HepG2 (cell line): ENCODE results near the gene NPB. TPM values are rescaled to one million over a fixed set of nuclear protein-coding genes. Genes with fewer than 3 reads are reported as not detected.

Source experiments
- CENPX ChIP-seq: sonication (generic); formaldehyde crosslinking; IDR thresholded peaks from 2 replicates; pipeline ENCODE4 v1.9.0; 2021; ENCODE audit warnings: mild to moderate bottlenecking, missing genetic modification reagents, moderate library complexity
- ELF4 ChIP-seq: sonication (generic); formaldehyde crosslinking; IDR thresholded peaks from 2 replicates; pipeline ENCODE4 v1.5.0; 2020; ENCODE audit warnings: missing genetic modification reagents, mild to moderate bottlenecking, moderate library complexity, borderline replicate concordance
- ETS1 ChIP-seq: sonication (generic); formaldehyde crosslinking; IDR thresholded peaks from 2 replicates; pipeline ENCODE4 v1.4.0; 2020; ENCODE audit warnings: missing genetic modification reagents
- HDAC2 ChIP-seq: sonication (generic); formaldehyde crosslinking; IDR thresholded peaks from 2 replicates; pipeline ENCODE4 v1.4.0; 2020; ENCODE audit warnings: missing genetic modification reagents
- HNRNPUL1 ChIP-seq: fragments of 200-400 bp; formaldehyde crosslinking; IDR thresholded peaks from 2 replicates; pipeline ENCODE4 v1.6.1; 2017; ENCODE audit warnings: low read depth, mild to moderate bottlenecking, low read length, moderate library complexity
- LCORL ChIP-seq, 2 experiments: fragments of 450-650 bp in 1 of 2; sonication (generic) in 1 of 2; formaldehyde crosslinking in 1 of 2; IDR thresholded peaks; 2 replicates each; pipeline versions ENCODE4 v1.5.0 to v1.6.1; 2017 to 2020; ENCODE audit warnings: antibody characterized with exemption in 1 of 2, missing genetic modification reagents in 1 of 2
- MLLT10 ChIP-seq: sonication (generic); formaldehyde crosslinking; IDR thresholded peaks from 2 replicates; pipeline ENCODE4 v1.4.0; 2020; ENCODE audit warnings: missing genetic modification reagents
- NAIF1 ChIP-seq: sonication (generic); formaldehyde crosslinking; IDR thresholded peaks from 2 replicates; pipeline ENCODE4 v1.5.0; 2020; ENCODE audit warnings: mild to moderate bottlenecking, missing genetic modification reagents, borderline replicate concordance
- SALL2 ChIP-seq: sonication (generic); formaldehyde crosslinking; IDR thresholded peaks from 2 replicates; pipeline ENCODE4 v1.8.1; 2023; ENCODE audit warnings: mild to moderate bottlenecking, missing genetic modification reagents, inconsistent platforms
- SMC3 ChIP-seq: IDR thresholded peaks from 2 replicates; pipeline ENCODE4 v1.6.1; 2011; ENCODE audit warnings: low read length, improper control_type of control experiment
- SPEN ChIP-seq: sonication (generic); formaldehyde crosslinking; IDR thresholded peaks from 2 replicates; pipeline ENCODE4 v1.5.1; 2020; ENCODE audit warnings: low read depth, mild to moderate bottlenecking, missing genetic modification reagents
- ZNF234 ChIP-seq: sonication (generic); formaldehyde crosslinking; conservative IDR thresholded peaks from 2 replicates; pipeline ENCODE4 v1.5.1; 2020; ENCODE audit warnings: mild to moderate bottlenecking, missing genetic modification reagents
- ZNF263 ChIP-seq: sonication (generic); formaldehyde crosslinking; IDR thresholded peaks from 2 replicates; pipeline ENCODE4 v1.4.0; 2020; ENCODE audit warnings: missing genetic modification reagents
- ZNF335 ChIP-seq: sonication (generic); formaldehyde crosslinking; IDR thresholded peaks from 2 replicates; pipeline ENCODE4 v1.4.0; 2020; ENCODE audit warnings: missing genetic modification reagents
- ZNF343 ChIP-seq: sonication (generic); formaldehyde crosslinking; IDR thresholded peaks from 2 replicates; pipeline ENCODE4 v1.4.0; 2020; ENCODE audit warnings: mild to moderate bottlenecking, missing genetic modification reagents
- ZNF362 ChIP-seq: sonication (generic); formaldehyde crosslinking; IDR thresholded peaks from 2 replicates; pipeline ENCODE4 v1.4.0; 2020; ENCODE audit warnings: missing genetic modification reagents, mild to moderate bottlenecking, borderline replicate concordance
- ZNF431 ChIP-seq: sonication (generic); formaldehyde crosslinking; IDR thresholded peaks from 2 replicates; pipeline ENCODE4 v1.9.0; 2022; ENCODE audit warnings: missing genetic modification reagents, low read depth, mild to moderate bottlenecking, borderline replicate concordance
- ZNF468 ChIP-seq: sonication (generic); formaldehyde crosslinking; IDR thresholded peaks from 2 replicates; pipeline ENCODE4 v1.8.0; 2022; ENCODE audit warnings: mild to moderate bottlenecking, moderate library complexity, missing genetic modification reagents
- ZNF749 ChIP-seq: sonication (generic); formaldehyde crosslinking; IDR thresholded peaks from 2 replicates; pipeline ENCODE4 v1.8.0; 2022; ENCODE audit warnings: mild to moderate bottlenecking, missing genetic modification reagents, moderate library complexity, borderline replicate concordance
- ZNF75D ChIP-seq: sonication (generic); formaldehyde crosslinking; IDR thresholded peaks from 2 replicates; pipeline ENCODE4 v1.8.1; 2023; ENCODE audit warnings: missing genetic modification reagents, mild to moderate bottlenecking, borderline replicate concordance
- ZSCAN22 ChIP-seq: sonication (generic); formaldehyde crosslinking; IDR thresholded peaks from 2 replicates; pipeline ENCODE4 v1.4.0; 2020; ENCODE audit warnings: mild to moderate bottlenecking, missing genetic modification reagents
- ZSCAN31 ChIP-seq: sonication (generic); formaldehyde crosslinking; IDR thresholded peaks from 2 replicates; pipeline ENCODE4 v1.5.0; 2020; ENCODE audit warnings: low read depth, mild to moderate bottlenecking, missing genetic modification reagents
- polyA plus RNA-seq, 8 experiments: library from polyadenylated mRNA; depleted of rRNA in 3 of 8; stranded (reverse) in 7 of 8; unstranded in 1 of 8; fragments of >200 nt; fragmentation: Illumina TruSeq in 4 of 8; extraction: Trizol in 4 of 8; gene quantifications; 2 replicates each; pipeline versions ENCODE4 v1.2.1 to v1.2.3, GENCODE V29; 2011 to 2016; ENCODE audit warnings: low read depth in 4 of 8, missing spikeins in 1 of 8, mixed read lengths in 1 of 8; ENCODE audit not compliant: insufficient read depth in 1 of 8
- total RNA-seq, 5 experiments: library from RNA; depleted of rRNA; stranded (reverse); fragments of >200 nt; fragmentation: Illumina TruSeq; extraction: Trizol; gene quantifications; 2 replicates each; pipeline ENCODE4 v1.2.3, GENCODE V29; 2016; ENCODE audit warnings: low read depth in 1 of 5
- TF ChIP-seq, protein P1 (sequence below): sonication (generic); formaldehyde crosslinking; IDR thresholded peaks from 2 replicates; pipeline ENCODE4 v1.5.0; 2020; ENCODE audit warnings: mild to moderate bottlenecking, missing genetic modification reagents, moderate library complexity
- TF ChIP-seq, protein P2 (sequence below): sonication (generic); formaldehyde crosslinking; IDR thresholded peaks from 2 replicates; pipeline ENCODE4 v1.4.0; 2020; ENCODE audit warnings: missing genetic modification reagents

The NPB gene
- total and polyA plus RNA-seq, 2 of the 13 experiments (the other 11 are each of a cell fraction or from before 2014, with no cell fraction given): 0.11 to 0.93 TPM

DNA sequence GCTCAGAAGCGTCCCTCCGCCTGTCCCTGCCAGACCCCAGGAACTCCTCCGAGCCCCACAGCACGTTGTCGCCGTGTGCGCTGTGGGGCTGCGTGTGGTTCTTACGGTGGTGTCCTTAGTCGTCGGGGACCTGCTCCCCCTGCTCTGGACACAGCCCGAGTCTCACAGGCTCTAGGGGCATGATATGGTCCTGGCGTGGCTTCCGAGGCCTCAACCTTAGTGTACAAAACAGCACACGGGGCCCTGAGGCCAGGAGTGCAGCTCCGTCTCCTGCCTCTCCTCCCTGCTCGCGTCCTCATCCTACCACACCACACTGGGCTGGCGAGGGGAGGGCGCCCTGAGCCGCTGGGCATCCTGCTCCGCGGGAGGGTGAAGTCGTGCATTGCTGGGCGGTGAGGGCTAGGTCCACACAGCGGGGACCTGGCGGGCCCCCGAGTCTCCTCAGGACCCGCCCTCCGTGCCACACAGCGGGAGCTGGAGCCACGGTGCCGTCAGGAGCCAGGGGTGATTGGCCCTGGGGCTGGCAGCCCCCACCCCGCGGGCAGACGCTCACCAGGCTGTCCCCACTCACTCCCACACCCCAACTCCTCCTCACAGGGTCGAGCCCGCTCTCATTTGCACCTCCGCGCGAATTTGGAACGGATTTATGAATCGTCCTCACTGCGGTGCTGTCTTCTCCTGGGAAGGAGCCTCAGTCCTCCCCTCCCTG is 26.7 kb downstream of the NPB start (continued):
- TF ChIP-seq ZSCAN22 (CRISPR knock-in tag): no peak
- TF ChIP-seq ZNF75D (CRISPR knock-in tag): no peak
- TF ChIP-seq, protein P1, sequence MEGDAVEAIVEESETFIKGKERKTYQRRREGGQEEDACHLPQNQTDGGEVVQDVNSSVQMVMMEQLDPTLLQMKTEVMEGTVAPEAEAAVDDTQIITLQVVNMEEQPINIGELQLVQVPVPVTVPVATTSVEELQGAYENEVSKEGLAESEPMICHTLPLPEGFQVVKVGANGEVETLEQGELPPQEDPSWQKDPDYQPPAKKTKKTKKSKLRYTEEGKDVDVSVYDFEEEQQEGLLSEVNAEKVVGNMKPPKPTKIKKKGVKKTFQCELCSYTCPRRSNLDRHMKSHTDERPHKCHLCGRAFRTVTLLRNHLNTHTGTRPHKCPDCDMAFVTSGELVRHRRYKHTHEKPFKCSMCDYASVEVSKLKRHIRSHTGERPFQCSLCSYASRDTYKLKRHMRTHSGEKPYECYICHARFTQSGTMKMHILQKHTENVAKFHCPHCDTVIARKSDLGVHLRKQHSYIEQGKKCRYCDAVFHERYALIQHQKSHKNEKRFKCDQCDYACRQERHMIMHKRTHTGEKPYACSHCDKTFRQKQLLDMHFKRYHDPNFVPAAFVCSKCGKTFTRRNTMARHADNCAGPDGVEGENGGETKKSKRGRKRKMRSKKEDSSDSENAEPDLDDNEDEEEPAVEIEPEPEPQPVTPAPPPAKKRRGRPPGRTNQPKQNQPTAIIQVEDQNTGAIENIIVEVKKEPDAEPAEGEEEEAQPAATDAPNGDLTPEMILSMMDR: peak; percentile 4; the same call in 1 of the 2 replicates
- TF ChIP-seq ZSCAN31 (CRISPR knock-in tag): no peak
- peak; percentile 39; the same call in 1 of the 2 replicates for TF ChIP-seq NAIF1 (CRISPR knock-in tag)
- no peak; the same call in 1 of the 2 replicates for TF ChIP-seq SPEN (CRISPR knock-in tag)
- no peak for TF ChIP-seq ZNF234 (CRISPR knock-in tag)
- peak; percentile 10; the same call in 1 of the 2 replicates for TF ChIP-seq ZNF263 (CRISPR knock-in tag)
- TF ChIP-seq ZNF343 (CRISPR knock-in tag): 0 out of 2 replicates have a peak, but pooled peaks have one; percentile 33
- no peak for TF ChIP-seq CENPX (CRISPR knock-in tag)
- TF ChIP-seq ELF4 (CRISPR knock-in tag): no peak
- TF ChIP-seq HDAC2 (CRISPR knock-in tag): 0 out of 2 replicates have a peak, but pooled peaks have one; percentile 49
- no peak for TF ChIP-seq LCORL (IDR thresholded peaks at IDR 0.05)
- TF ChIP-seq LCORL (CRISPR knock-in tag; IDR thresholded peaks at IDR 0.05): 0 out of 2 replicates have a peak, but pooled peaks have one; percentile 31
- peak; percentile 57; the same call in 1 of the 2 replicates for TF ChIP-seq ZNF749
- TF ChIP-seq ETS1 (CRISPR knock-in tag): no peak
- TF ChIP-seq ZNF362 (CRISPR knock-in tag): no peak
- TF ChIP-seq ZNF335 (CRISPR knock-in tag): 0 out of 2 replicates have a peak, but pooled peaks have one; percentile 21
- no peak for TF ChIP-seq SALL2
- TF ChIP-seq, protein P2, sequence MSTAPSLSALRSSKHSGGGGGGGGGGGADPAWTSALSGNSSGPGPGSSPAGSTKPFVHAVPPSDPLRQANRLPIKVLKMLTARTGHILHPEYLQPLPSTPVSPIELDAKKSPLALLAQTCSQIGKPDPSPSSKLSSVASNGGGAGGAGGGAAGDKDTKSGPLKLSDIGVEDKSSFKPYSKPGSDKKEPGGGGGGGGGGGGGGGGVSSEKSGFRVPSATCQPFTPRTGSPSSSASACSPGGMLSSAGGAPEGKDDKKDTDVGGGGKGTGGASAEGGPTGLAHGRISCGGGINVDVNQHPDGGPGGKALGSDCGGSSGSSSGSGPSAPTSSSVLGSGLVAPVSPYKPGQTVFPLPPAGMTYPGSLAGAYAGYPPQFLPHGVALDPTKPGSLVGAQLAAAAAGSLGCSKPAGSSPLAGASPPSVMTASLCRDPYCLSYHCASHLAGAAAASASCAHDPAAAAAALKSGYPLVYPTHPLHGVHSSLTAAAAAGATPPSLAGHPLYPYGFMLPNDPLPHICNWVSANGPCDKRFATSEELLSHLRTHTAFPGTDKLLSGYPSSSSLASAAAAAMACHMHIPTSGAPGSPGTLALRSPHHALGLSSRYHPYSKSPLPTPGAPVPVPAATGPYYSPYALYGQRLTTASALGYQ (CRISPR knock-in tag): no peak
- no peak for TF ChIP-seq SMC3
- no peak for TF ChIP-seq ZNF431 (CRISPR knock-in tag)
- no peak for TF ChIP-seq HNRNPUL1
- peak; percentile 61; the same call in 1 of the 2 replicates for TF ChIP-seq ZNF468 (CRISPR knock-in tag)
- no peak for TF ChIP-seq MLLT10 (CRISPR knock-in tag)
